SK-N-SH (cell line): Measurements from ENCODE around the gene NRG3. TPM values are rescaled to one million over a fixed set of nuclear protein-coding genes. Genes with fewer than 3 reads are reported as not detected.

Experiments
- CTCF ChIA-PET: fragments of 300-600, 350-600 bp; formaldehyde crosslinking; extraction: SDS; loops from one replicate; lab custom pipeline; 2021; lab: Yijun Ruan, JAX
- POLR2A ChIA-PET: fragments of 350-600 bp; sonication (Branson Sonifier 250); formaldehyde crosslinking; extraction: SDS; loops from one replicate; lab custom pipeline; 2020; ENCODE audit warnings: antibody characterized with exemption, inconsistent platforms; lab: Yijun Ruan, JAX
- DNase-seq: peaks from one replicate; pipeline ENCODE4 v3.0.0; 2012
- H2AFZ ChIP-seq: fragments of 200-600 bp; sonication (generic); 2 replicates; pipeline ENCODE4 v1.8.1; 2016; ENCODE audit warnings: antibody characterized with exemption, mild to moderate bottlenecking, low read depth
- H3F3A ChIP-seq: fragments of 200-600 bp; sonication (generic); replicated peaks from 2 replicates; pipeline ENCODE3; 2016; ENCODE audit warnings: antibody characterized with exemption, mild to moderate bottlenecking; ENCODE audit not compliant: insufficient read depth
- H3K27ac ChIP-seq, 2 experiments: fragments of 200-500 bp in 1 of 2; fragments of 200-600 bp in 1 of 2; sonication (Bioruptor generic) in 1 of 2; sonication (generic), shearing (Covaris generic) in 1 of 2; 2 replicates each; pipeline versions ENCODE4 v1.5.1 to v1.6.1; 2014 to 2016; ENCODE audit warnings: low read depth in 2 of 2, inconsistent platforms in 1 of 2, low read length in 1 of 2, mild to moderate bottlenecking in 1 of 2, mixed read lengths in 1 of 2
- H3K27me3 ChIP-seq: fragments of 200-600 bp; sonication (generic), shearing (Covaris generic); 2 replicates; pipeline ENCODE4 v1.6.1; 2016; ENCODE audit warnings: mixed run types; ENCODE audit not compliant: insufficient read depth
- H3K36me3 ChIP-seq, 2 experiments: fragments of 200-500 bp in 1 of 2; fragments of 200-600 bp in 1 of 2; sonication (Bioruptor generic) in 1 of 2; sonication (generic) in 1 of 2; replicated peaks in 1 of 2; 2 replicates each; pipeline versions ENCODE3 to v1.5.1; 2014 to 2016; ENCODE audit warnings: low read length in 1 of 2, mild to moderate bottlenecking in 1 of 2; ENCODE audit not compliant: insufficient read depth in 2 of 2, control insufficient read depth in 1 of 2
- H3K4me1 ChIP-seq, 2 experiments: fragments of 200-500 bp in 1 of 2; fragments of 200-600 bp in 1 of 2; sonication (Bioruptor generic) in 1 of 2; sonication (generic), shearing (Covaris generic) in 1 of 2; 2 replicates each; pipeline versions ENCODE4 v1.5.1 to v1.6.1; 2014 to 2016; ENCODE audit warnings: low read depth in 1 of 2, low read length in 1 of 2, mixed run types in 1 of 2; ENCODE audit not compliant: insufficient read depth in 2 of 2, control insufficient read depth in 1 of 2
- H3K4me2 ChIP-seq: fragments of 200-600 bp; sonication (generic), shearing (Covaris generic); 2 replicates; pipeline ENCODE4 v1.6.1; 2017; ENCODE audit warnings: mixed run types
- H3K4me3 ChIP-seq, 2 experiments: fragments of 200-500 bp in 1 of 2; fragments of 200-600 bp in 1 of 2; sonication (Bioruptor generic) in 1 of 2; sonication (generic), shearing (Covaris generic) in 1 of 2; 2 replicates each; pipeline versions ENCODE4 v1.5.1 to v1.8.1; 2014 to 2016; ENCODE audit warnings: low read depth in 2 of 2, inconsistent platforms in 1 of 2, low read length in 1 of 2, mild to moderate bottlenecking in 1 of 2, mixed read lengths in 1 of 2, moderate library complexity in 1 of 2
- H3K79me2 ChIP-seq: fragments of 200-600 bp; sonication (generic); 2 replicates; pipeline ENCODE4 v1.8.1; 2017; ENCODE audit warnings: mild to moderate bottlenecking; ENCODE audit not compliant: insufficient read depth
- H3K9ac ChIP-seq: fragments of 200-600 bp; sonication (generic); 2 replicates; pipeline ENCODE4 v1.6.1; 2017; ENCODE audit warnings: mixed run types
- H3K9me2 ChIP-seq: fragments of 200-600 bp; sonication (generic); 2 replicates; pipeline ENCODE4 v1.6.1; 2017; ENCODE audit warnings: mixed run types
- H3K9me3 ChIP-seq: fragments of 200-600 bp; sonication (generic); 2 replicates; pipeline ENCODE4 v1.6.1; 2017; ENCODE audit warnings: mixed run types, mild to moderate bottlenecking, moderate library complexity
- H4K20me1 ChIP-seq: fragments of 200-600 bp; sonication (generic); 2 replicates; pipeline ENCODE4 v1.6.1; 2017; ENCODE audit warnings: mild to moderate bottlenecking, mixed run types; ENCODE audit not compliant: insufficient read depth
- CHD2 ChIP-seq: fragments of 150-350 bp; IDR thresholded peaks from 2 replicates; pipeline ENCODE4 v1.6.1; 2018; ENCODE audit warnings: low read length; ENCODE audit not compliant: partially characterized antibody
- CTCF ChIP-seq: fragments of 200-600 bp; sonication (generic); IDR thresholded peaks from 2 replicates; pipeline ENCODE4 v1.6.1; 2017; ENCODE audit warnings: antibody characterized with exemption, mild to moderate bottlenecking, moderate library complexity
- ELF1 ChIP-seq: IDR thresholded peaks from 2 replicates; pipeline ENCODE4 v1.4.0; 2012
- EP300 ChIP-seq, 2 experiments: IDR thresholded peaks; 2 replicates each; pipeline versions ENCODE4 v1.4.0 to v1.6.1; 2012; ENCODE audit warnings: borderline replicate concordance in 1 of 2, low read depth in 1 of 2, low read length in 1 of 2
- EZH2phosphoT487 ChIP-seq: fragments of 200-600 bp; sonication (generic); IDR thresholded peaks from 2 replicates; pipeline ENCODE4 v1.6.1; 2017; ENCODE audit warnings: low read depth, mixed run types, mild to moderate bottlenecking, antibody characterized with exemption, moderate library complexity, borderline replicate concordance
- FOSL2 ChIP-seq: IDR thresholded peaks from 2 replicates; pipeline ENCODE4 v1.4.0; 2012; ENCODE audit warnings: low read depth, mild to moderate bottlenecking, moderate library complexity, borderline replicate concordance
- FOXJ3 ChIP-seq: sonication (generic); formaldehyde crosslinking; IDR thresholded peaks from 2 replicates; pipeline ENCODE4 v1.5.1; 2020; ENCODE audit warnings: mild to moderate bottlenecking, missing genetic modification reagents
- GABPA ChIP-seq: IDR thresholded peaks from 2 replicates; pipeline ENCODE4 v1.4.0; 2012; ENCODE audit warnings: low read depth, mild to moderate bottlenecking
- NFIC ChIP-seq: IDR thresholded peaks from 2 replicates; pipeline ENCODE4 v1.4.0; 2012; ENCODE audit warnings: borderline replicate concordance
- NRF1 ChIP-seq: IDR thresholded peaks from 2 replicates; pipeline ENCODE4 v1.6.1; 2012; ENCODE audit warnings: low read depth, mild to moderate bottlenecking, low read length
- POLR2AphosphoS5 ChIP-seq: IDR thresholded peaks from 2 replicates; pipeline ENCODE4 v1.6.1; 2012; ENCODE audit warnings: low read depth, low read length
- RFX5 ChIP-seq: IDR thresholded peaks from 2 replicates; pipeline ENCODE4 v1.6.1; 2012; ENCODE audit warnings: mild to moderate bottlenecking, improper control_type of control experiment, low read length
- RXRA ChIP-seq: IDR thresholded peaks from 2 replicates; pipeline ENCODE4 v1.4.0; 2012; ENCODE audit warnings: low read depth, mild to moderate bottlenecking, borderline replicate concordance
- SIN3A ChIP-seq: IDR thresholded peaks from 2 replicates; pipeline ENCODE4 v1.6.1; 2012; ENCODE audit warnings: low read depth, mild to moderate bottlenecking, low read length, moderate library complexity, borderline replicate concordance
- SMC3 ChIP-seq: IDR thresholded peaks from 2 replicates; pipeline ENCODE4 v1.6.1; 2012; ENCODE audit warnings: low read depth, low read length, improper control_type of control experiment
- TAF1 ChIP-seq: IDR thresholded peaks from 2 replicates; pipeline ENCODE4 v1.6.1; 2012; ENCODE audit warnings: low read depth, mild to moderate bottlenecking, low read length, moderate library complexity, borderline replicate concordance
- TEAD4 ChIP-seq: IDR thresholded peaks from 2 replicates; pipeline ENCODE4 v1.4.0; 2012; ENCODE audit warnings: mild to moderate bottlenecking, borderline replicate concordance; ENCODE audit not compliant: insufficient read depth
- USF2 ChIP-seq: fragments of 150-350 bp; IDR thresholded peaks from 2 replicates; pipeline ENCODE4 v1.6.1; 2017; ENCODE audit warnings: antibody characterized with exemption, low read length, low read depth, borderline replicate concordance
- ZBTB33 ChIP-seq: IDR thresholded peaks from 2 replicates; pipeline ENCODE4 v1.4.0; 2012; ENCODE audit warnings: low read depth, borderline replicate concordance
- WGBS: methylation state at CpG from one replicate; pipeline ENCODE4 v1.1.6; 2017; ENCODE audit warnings: low lambda C conversion rate; 5-methylcytosine and 5-hydroxymethylcytosine counted together
- polyA plus RNA-seq, 3 experiments: library from polyadenylated mRNA; depleted of rRNA; stranded (reverse); fragments of >200 nt; gene quantifications; 2 replicates each; pipeline ENCODE4 v1.2.3, GENCODE V29; 2012
- TF ChIP-seq, protein P1 (sequence below): IDR thresholded peaks from 2 replicates; pipeline ENCODE4; 2012

The NRG3 gene
- polyA plus RNA-seq, 1 of the 3 experiments (the other 2 are of a cell fraction): 0.03 TPM

- Histone ChIP-seq H3K9me2 (no peaks in the 10 kb centered on the region), H3K36me3 (no peaks in the 10 kb centered on the region), H3F3A (no peaks in the 10 kb centered on the region), H3K4me3 (no peak overlapping the region), H3K27ac (no peak overlapping the region), H4K20me1 (no peaks in the 10 kb centered on the region), H2AFZ (no peak overlapping the region), H3K27me3 (no peaks in the 10 kb centered on the region), H3K9ac (no peak overlapping the region), H3K79me2 (no peaks in the 10 kb centered on the region), H3K4me1 (no peaks in the 10 kb centered on the region; a peak in 1 of 4 replicates), H3K4me2 (no peak overlapping the region), H3K9me3 (no peaks in the 10 kb centered on the region)
- no peak for TF ChIP-seq CTCF
- no peak for TF ChIP-seq EZH2phosphoT487
- TF ChIP-seq TEAD4: no peak
- TF ChIP-seq ZBTB33: no peak
- TF ChIP-seq TAF1: no peak
- no peak for TF ChIP-seq NFIC
- TF ChIP-seq ELF1: no peak
- no peak for TF ChIP-seq CHD2
- no peak for TF ChIP-seq GABPA
- TF ChIP-seq, protein P1, sequence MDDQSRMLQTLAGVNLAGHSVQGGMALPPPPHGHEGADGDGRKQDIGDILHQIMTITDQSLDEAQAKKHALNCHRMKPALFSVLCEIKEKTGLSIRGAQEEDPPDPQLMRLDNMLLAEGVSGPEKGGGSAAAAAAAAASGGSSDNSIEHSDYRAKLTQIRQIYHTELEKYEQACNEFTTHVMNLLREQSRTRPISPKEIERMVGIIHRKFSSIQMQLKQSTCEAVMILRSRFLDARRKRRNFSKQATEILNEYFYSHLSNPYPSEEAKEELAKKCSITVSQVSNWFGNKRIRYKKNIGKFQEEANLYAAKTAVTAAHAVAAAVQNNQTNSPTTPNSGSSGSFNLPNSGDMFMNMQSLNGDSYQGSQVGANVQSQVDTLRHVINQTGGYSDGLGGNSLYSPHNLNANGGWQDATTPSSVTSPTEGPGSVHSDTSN: no peak
- TF ChIP-seq RXRA: no peak
- no peak for TF ChIP-seq NRF1
- TF ChIP-seq SMC3: no peak
- DNase-seq: no peak
- POLR2A ChIA-PET: no interaction called here
- CTCF ChIA-PET: no interaction called here
- WGBS: 0% methylated on average over 1 of the region's 1 CpG
Measured at GRCh38 chr10:81898518-81898917, 23.5 kb downstream of the NRG3 start.

- Histone ChIP-seq H3K27me3 (no peaks in the 10 kb centered on the region), H3K9ac (no peak overlapping the region), H3K36me3 (no peaks in the 10 kb centered on the region), H3K4me1 (no peaks in the 10 kb centered on the region; a peak in 1 of 4 replicates), H3K9me3 (no peaks in the 10 kb centered on the region), H3K4me3 (no peak overlapping the region), H3K79me2 (no peaks in the 10 kb centered on the region), H3K4me2 (no peak overlapping the region), H2AFZ (no peak overlapping the region), H3K9me2 (no peaks in the 10 kb centered on the region), H3F3A (no peaks in the 10 kb centered on the region), H3K27ac (no peak overlapping the region), H4K20me1 (no peaks in the 10 kb centered on the region)
- POLR2A ChIA-PET: no interaction called here
- no peak for DNase-seq
- CTCF ChIA-PET: interaction anchor here (1.0 kb wide), 1 partner anchor 11 kb away, joined by 3 read pairs; no protein-coding TSS in a partner anchor
- TF ChIP-seq RFX5 (no peak), EP300 (IDR thresholded peaks at IDR 0.05; ENCODE audit: borderline replicate concordance in 1 of 2, low read depth in 1 of 2, low read length in 1 of 2) (no peak), USF2 (no peak), FOXJ3 (CRISPR knock-in tag) (no peak), ZBTB33 (no peak), FOSL2 (no peak), POLR2AphosphoS5 (no peak), SIN3A (no peak)
- WGBS: 30% methylated on average over 1 of the region's 2 CpGs
Measured at GRCh38 chr10:81900989-81901388, 26.0 kb downstream of the NRG3 start.
